Measurements from ENCODE around the gene OSBPL6.
"Not testable (repeated sequence)": the region's sequence is repeated elsewhere in the genome, so short reads cannot be mapped to it uniquely, and the experiment has no call there.

The OSBPL6 gene

GRCh38 chr2:178323331-178323730, 129.0 kb downstream of the OSBPL6 start:
- not testable (repeated sequence) for DNase-seq; H3K27ac ChIP-seq (ENCODE audit: low read depth, low read length); H3K9me3 ChIP-seq (ENCODE audit: insufficient read depth, low read depth, low read length); H2BK12ac ChIP-seq (ENCODE audit: low read length); H2AK5ac ChIP-seq (ENCODE audit: low read length); H3K27me3 ChIP-seq (ENCODE audit: insufficient read depth, low read length); H3K4me2 ChIP-seq (ENCODE audit: low read length); H2AFZ ChIP-seq (ENCODE audit: insufficient read depth, low read length, poor library complexity); H3K18ac ChIP-seq (ENCODE audit: low read length); H3K79me2 ChIP-seq (ENCODE audit: control insufficient read depth, insufficient read depth, low read length, poor library complexity); H4K8ac ChIP-seq (ENCODE audit: low read depth, low read length); H3K79me1 ChIP-seq (ENCODE audit: low read length); H3K4me1 ChIP-seq (ENCODE audit: control insufficient read depth in 1 of 2, insufficient read depth in 2 of 2, low read length in 2 of 2); H2BK5ac ChIP-seq (ENCODE audit: low read depth, low read length, poor library complexity); H3K4me3 ChIP-seq (ENCODE audit: low read depth, low read length); H3K9ac ChIP-seq (ENCODE audit: low read length); H4K91ac ChIP-seq (ENCODE audit: low read depth, low read length); H3K14ac ChIP-seq (ENCODE audit: low read length); H2BK120ac ChIP-seq (ENCODE audit: insufficient read depth, low read length, poor library complexity); H4K12ac ChIP-seq (ENCODE audit: low read depth, low read length); H3K23ac ChIP-seq (ENCODE audit: low read length); H3K36me3 ChIP-seq (ENCODE audit: control insufficient read depth in 1 of 2, insufficient read depth in 2 of 2, low read length in 2 of 2); H3K4ac ChIP-seq (ENCODE audit: low read depth, low read length)
- no CpG with 5 or more reads among the region's 6 CpGs for WGBS (ENCODE audit: extremely low coverage, insufficient coverage, insufficient read length)

GRCh38 chr2:178324077-178324476, 129.8 kb downstream of the OSBPL6 start:
- Histone ChIP-seq H3K36me3 (ENCODE audit: control insufficient read depth in 1 of 2, insufficient read depth in 2 of 2, low read length in 2 of 2) (peaks cover 0 to 1% of the 10 kb centered on the region in 2 experiments), H3K9me3 (ENCODE audit: insufficient read depth, low read depth, low read length) (no peaks in the 10 kb centered on the region), H3K79me2 (ENCODE audit: control insufficient read depth, insufficient read depth, low read length, poor library complexity) (no peaks in the 10 kb centered on the region), H3K18ac (ENCODE audit: low read length) (no peak overlapping the region), H4K8ac (ENCODE audit: low read depth, low read length) (no peak overlapping the region), H3K27me3 (ENCODE audit: insufficient read depth, low read length) (no peaks in the 10 kb centered on the region), H3K4me2 (ENCODE audit: low read length) (no peak overlapping the region), H2BK5ac (ENCODE audit: low read depth, low read length, poor library complexity) (no peak overlapping the region), H2BK120ac (ENCODE audit: insufficient read depth, low read length, poor library complexity) (no peak overlapping the region), H4K12ac (ENCODE audit: low read depth, low read length) (no peak overlapping the region), H4K91ac (ENCODE audit: low read depth, low read length) (no peak overlapping the region), H3K27ac (ENCODE audit: low read depth, low read length) (no peak overlapping the region), H3K4ac (ENCODE audit: low read depth, low read length) (no peak overlapping the region), H3K4me3 (ENCODE audit: low read depth, low read length) (no peak overlapping the region), H2AK5ac (ENCODE audit: low read length) (no peak overlapping the region), H3K9ac (ENCODE audit: low read length) (peak overlapping the region; percentile 53), H3K14ac (ENCODE audit: low read length) (no peak overlapping the region), H3K23ac (ENCODE audit: low read length) (no peak overlapping the region), H2AFZ (ENCODE audit: insufficient read depth, low read length, poor library complexity) (no peak overlapping the region), H3K4me1 (ENCODE audit: control insufficient read depth in 1 of 2, insufficient read depth in 2 of 2, low read length in 2 of 2) (no peaks in the 10 kb centered on the region), H2BK12ac (ENCODE audit: low read length) (no peak overlapping the region), H3K79me1 (ENCODE audit: low read length) (no peaks in the 10 kb centered on the region)
- no CpG with 5 or more reads among the region's 5 CpGs for WGBS (ENCODE audit: extremely low coverage, insufficient coverage, insufficient read length)
- no peak for DNase-seq

- Histone ChIP-seq H3K18ac (ENCODE audit: low read length) (no peak overlapping the region), H2AFZ (ENCODE audit: insufficient read depth, low read length, poor library complexity) (no peak overlapping the region), H3K4me1 (ENCODE audit: control insufficient read depth in 1 of 2, insufficient read depth in 2 of 2, low read length in 2 of 2) (no peaks in the 10 kb centered on the region), H2AK5ac (ENCODE audit: low read length) (no peak overlapping the region), H3K4ac (ENCODE audit: low read depth, low read length) (no peak overlapping the region), H3K23ac (ENCODE audit: low read length) (no peak overlapping the region), H4K12ac (ENCODE audit: low read depth, low read length) (no peak overlapping the region), H3K36me3 (ENCODE audit: control insufficient read depth in 1 of 2, insufficient read depth in 2 of 2, low read length in 2 of 2) (peaks cover 0 to 1% of the 10 kb centered on the region in 2 experiments), H3K27ac (ENCODE audit: low read depth, low read length) (no peak overlapping the region), H3K79me2 (ENCODE audit: control insufficient read depth, insufficient read depth, low read length, poor library complexity) (no peaks in the 10 kb centered on the region), H3K79me1 (ENCODE audit: low read length) (no peaks in the 10 kb centered on the region), H3K4me3 (ENCODE audit: low read depth, low read length) (no peak overlapping the region), H2BK12ac (ENCODE audit: low read length) (no peak overlapping the region), H4K8ac (ENCODE audit: low read depth, low read length) (no peak overlapping the region), H3K9me3 (ENCODE audit: insufficient read depth, low read depth, low read length) (no peaks in the 10 kb centered on the region), H2BK120ac (ENCODE audit: insufficient read depth, low read length, poor library complexity) (no peak overlapping the region), H3K9ac (ENCODE audit: low read length) (no peak overlapping the region), H2BK5ac (ENCODE audit: low read depth, low read length, poor library complexity) (no peak overlapping the region), H3K27me3 (ENCODE audit: insufficient read depth, low read length) (no peaks in the 10 kb centered on the region), H3K14ac (ENCODE audit: low read length) (no peak overlapping the region), H4K91ac (ENCODE audit: low read depth, low read length) (no peak overlapping the region), H3K4me2 (ENCODE audit: low read length) (no peak overlapping the region)
- DNase-seq, result no peak
- WGBS (ENCODE audit: extremely low coverage, insufficient coverage, insufficient read length), result no CpG with 5 or more reads among the region's 2 CpGs
These were observed 131.0 kb downstream of the OSBPL6 start for GRCh38 chr2:178325268-178325667.

GRCh38 chr2:178327516-178327915, 133.2 kb downstream of the OSBPL6 start:
- no peak for DNase-seq
- Histone ChIP-seq H3K4me2 (ENCODE audit: low read length) (no peak overlapping the region), H3K79me2 (ENCODE audit: control insufficient read depth, insufficient read depth, low read length, poor library complexity) (no peaks in the 10 kb centered on the region), H2AFZ (ENCODE audit: insufficient read depth, low read length, poor library complexity) (no peak overlapping the region), H2BK5ac (ENCODE audit: low read depth, low read length, poor library complexity) (no peak overlapping the region), H3K27ac (ENCODE audit: low read depth, low read length) (no peak overlapping the region), H2BK12ac (ENCODE audit: low read length) (no peak overlapping the region), H3K79me1 (ENCODE audit: low read length) (no peaks in the 10 kb centered on the region), H3K14ac (ENCODE audit: low read length) (no peak overlapping the region), H4K91ac (ENCODE audit: low read depth, low read length) (no peak overlapping the region), H2BK120ac (ENCODE audit: insufficient read depth, low read length, poor library complexity) (no peak overlapping the region), H3K23ac (ENCODE audit: low read length) (no peak overlapping the region), H3K4me3 (ENCODE audit: low read depth, low read length) (no peak overlapping the region), H3K9ac (ENCODE audit: low read length) (no peak overlapping the region), H4K12ac (ENCODE audit: low read depth, low read length) (no peak overlapping the region), H3K27me3 (ENCODE audit: insufficient read depth, low read length) (no peaks in the 10 kb centered on the region), H4K8ac (ENCODE audit: low read depth, low read length) (no peak overlapping the region), H3K36me3 (ENCODE audit: control insufficient read depth in 1 of 2, insufficient read depth in 2 of 2, low read length in 2 of 2) (peaks cover 0 to 1% of the 10 kb centered on the region in 2 experiments), H3K4me1 (ENCODE audit: control insufficient read depth in 1 of 2, insufficient read depth in 2 of 2, low read length in 2 of 2) (no peaks in the 10 kb centered on the region), H3K18ac (ENCODE audit: low read length) (no peak overlapping the region), H3K9me3 (ENCODE audit: insufficient read depth, low read depth, low read length) (no peaks in the 10 kb centered on the region), H3K4ac (ENCODE audit: low read depth, low read length) (no peak overlapping the region), H2AK5ac (ENCODE audit: low read length) (no peak overlapping the region)
- no CpG with 5 or more reads among the region's 4 CpGs for WGBS (ENCODE audit: extremely low coverage, insufficient coverage, insufficient read length)

Data from trophoblast cell (in vitro differentiated cells and primary cell).